NCI-H82 treated with DMSO at 0.1 percent for 48 hours (cell line): ENCODE results near the gene CCL19.
"Not testable (repeated sequence)": the region's sequence is repeated elsewhere in the genome, so short reads cannot be mapped to it uniquely, and the experiment has no call there.

Source experiments
- DNase-seq: peaks from one replicate; lab custom pipeline; 2025; ENCODE audit not compliant: unreplicated experiment; lab: John Stamatoyannopoulos, UW

Gene CCL19

GRCh38 chr9:34690983-34691935 is at the start of gene CCL19:
TSS of gene CCL19 (minus strand) at chr9:34691276. CDS start at chr9:34691139, 137 bp downstream.
- DNase-seq = no peak

GRCh38 chr9:34740176-34740575 is 49.1 kb upstream of the CCL19 start:
- DNase-seq = not testable (repeated sequence)

- no peak for DNase-seq
These were observed 46.7 kb upstream of the CCL19 start for GRCh38 chr9:34737677-34738260.

- DNase-seq = no peak
These were observed 43.6 kb upstream of the CCL19 start for GRCh38 chr9:34734720-34735119.

- no peak for DNase-seq
These were observed 41.8 kb upstream of the CCL19 start for GRCh38 chr9:34732886-34733285.

GRCh38 chr9:34732478-34732877 is 41.4 kb upstream of the CCL19 start:
- no peak for DNase-seq

GRCh38 chr9:34723141-34723540 is 32.1 kb upstream of the CCL19 start:
- no peak for DNase-seq

- not testable (repeated sequence) for DNase-seq
These were observed 28.6 kb upstream of the CCL19 start for GRCh38 chr9:34719769-34720025.

GRCh38 chr9:34719021-34719768 is 28.1 kb upstream of the CCL19 start:
- no peak for DNase-seq

GRCh38 chr9:34717996-34718614 is 27.0 kb upstream of the CCL19 start:
- DNase-seq = no peak

GRCh38 chr9:34716711-34717110 is 25.6 kb upstream of the CCL19 start:
- DNase-seq = no peak

- no peak for DNase-seq
These were observed 24.7 kb upstream of the CCL19 start for GRCh38 chr9:34715639-34716215.

- no peak for DNase-seq
These were observed 22.9 kb upstream of the CCL19 start for GRCh38 chr9:34714007-34714406.

- DNase-seq = no peak
These were observed 21.1 kb upstream of the CCL19 start for GRCh38 chr9:34712140-34712539.

- DNase-seq = no peak
These were observed 18.9 kb upstream of the CCL19 start, which contains the start of gene CCL21 for GRCh38 chr9:34710023-34710422. TSS of gene CCL21 (minus strand) at chr9:34710136. CDS start at chr9:34710066, 70 bp downstream.

- no peak for DNase-seq
These were observed 18.3 kb upstream of the CCL19 start for GRCh38 chr9:34709196-34709978.

- DNase-seq = no peak
These were observed 16.1 kb upstream of the CCL19 start for GRCh38 chr9:34707130-34707529.

- DNase-seq = no peak
These were observed 11.0 kb upstream of the CCL19 start for GRCh38 chr9:34701769-34702736.
